DOHH2 (cell line): Measurements from ENCODE around the gene TMEM258.

Experiments used
- H3F3A ChIP-seq: fragments of 200-600 bp; sonication (generic), shearing (Covaris generic); 2 replicates; pipeline ENCODE4 v1.6.0; 2016; ENCODE audit warnings: antibody characterized with exemption, mild to moderate bottlenecking; ENCODE audit not compliant: control insufficient read depth, insufficient read depth
- H3K27ac ChIP-seq: fragments of 200-600 bp; sonication (generic); 2 replicates; pipeline ENCODE4 v1.5.1; 2014; ENCODE audit warnings: low read depth, mild to moderate bottlenecking, low read length, moderate library complexity
- H3K27me3 ChIP-seq: fragments of 200-600 bp; sonication (generic); 2 replicates; pipeline ENCODE4 v1.6.1; 2014; ENCODE audit warnings: mild to moderate bottlenecking, low read length, mixed read lengths; ENCODE audit not compliant: control insufficient read depth
- H3K36me3 ChIP-seq: fragments of 200-600 bp; sonication (generic); 2 replicates; pipeline ENCODE4 v1.6.1; 2014; ENCODE audit warnings: mild to moderate bottlenecking, low read length, moderate library complexity, mixed read lengths; ENCODE audit not compliant: control insufficient read depth
- H3K4me1 ChIP-seq: fragments of 200-600 bp; sonication (generic); 2 replicates; pipeline ENCODE4 v1.6.1; 2014; ENCODE audit warnings: mild to moderate bottlenecking, low read length, mixed read lengths; ENCODE audit not compliant: control insufficient read depth
- H3K4me2 ChIP-seq: fragments of 200-600 bp; sonication (generic); 2 replicates; pipeline ENCODE4 v1.6.0; 2014; ENCODE audit warnings: mild to moderate bottlenecking, low read length, moderate library complexity
- H3K4me3 ChIP-seq: fragments of 200-600 bp; sonication (generic); 2 replicates; pipeline ENCODE4 v1.5.1; 2014; ENCODE audit warnings: mild to moderate bottlenecking, low read length, mixed read lengths
- H3K79me2 ChIP-seq: fragments of 200-600 bp; sonication (generic); 2 replicates; pipeline ENCODE4 v1.6.1; 2014; ENCODE audit warnings: mild to moderate bottlenecking, low read length, mixed read lengths; ENCODE audit not compliant: control insufficient read depth
- H3K9me2 ChIP-seq: fragments of 200-600 bp; sonication (generic); replicated peaks from 2 replicates; pipeline ENCODE4 v1.6.1; 2014; ENCODE audit warnings: mild to moderate bottlenecking, low read length, mixed read lengths; ENCODE audit not compliant: control insufficient read depth
- H3K9me3 ChIP-seq: fragments of 200-600 bp; sonication (generic); 2 replicates; pipeline ENCODE4 v1.6.1; 2014; ENCODE audit warnings: antibody characterized with exemption, low read length, mixed read lengths; ENCODE audit not compliant: control insufficient read depth, insufficient read depth
- H4K20me1 ChIP-seq: fragments of 200-600 bp; sonication (generic); 2 replicates; pipeline ENCODE4 v1.6.0; 2014; ENCODE audit warnings: low read depth, mild to moderate bottlenecking, antibody characterized with exemption, low read length, moderate library complexity; ENCODE audit not compliant: control insufficient read depth, insufficient read depth
- CTCF ChIP-seq: fragments of 200-600 bp; sonication (generic); IDR thresholded peaks from one replicate; pipeline ENCODE4 v1.5.1; 2014; ENCODE audit warnings: antibody characterized with exemption, mild to moderate bottlenecking, low read depth, low read length; ENCODE audit not compliant: poor library complexity, severe bottlenecking
- EZH2phosphoT487 ChIP-seq: fragments of 200-600 bp; sonication (generic); IDR thresholded peaks from 2 replicates; pipeline ENCODE4 v1.6.1; 2017; ENCODE audit warnings: borderline replicate concordance, mild to moderate bottlenecking, antibody characterized with exemption, low read length, moderate library complexity, mixed read lengths

The TMEM258 gene

GRCh38 chr11:61802605-61803004 is 10.2 kb upstream of the TMEM258 start:
- TF ChIP-seq CTCF: no peak
- no peak for TF ChIP-seq EZH2phosphoT487
- H3K9me2 ChIP-seq: no peaks in the 10 kb centered on the region
- H3K4me1 ChIP-seq: peaks cover 10% of the 10 kb centered on the region
- H4K20me1 ChIP-seq: peaks cover 6% of the 10 kb centered on the region; the same call in 1 of the 2 replicates
- peaks cover 13% of the 10 kb centered on the region for H3F3A ChIP-seq
- H3K4me3 ChIP-seq: no peak overlapping the region
- peaks cover 54% of the 10 kb centered on the region for H3K79me2 ChIP-seq
- H3K4me2 ChIP-seq: no peak overlapping the region
- peaks cover 94% of the 10 kb centered on the region for H3K36me3 ChIP-seq
- H3K27ac ChIP-seq: no peak overlapping the region
- no peaks in the 10 kb centered on the region for H3K9me3 ChIP-seq
- H3K27me3 ChIP-seq: no peaks in the 10 kb centered on the region

GRCh38 chr11:61800331-61801281 is 8.2 kb upstream of the TMEM258 start:
- H3K27ac ChIP-seq: no peak overlapping the region
- H3F3A ChIP-seq: peaks cover 21% of the 10 kb centered on the region
- peaks cover 13% of the 10 kb centered on the region for H4K20me1 ChIP-seq
- H3K27me3 ChIP-seq: no peaks in the 10 kb centered on the region
- no peaks in the 10 kb centered on the region for H3K9me2 ChIP-seq
- peaks cover 74% of the 10 kb centered on the region for H3K79me2 ChIP-seq
- peaks cover 97% of the 10 kb centered on the region for H3K36me3 ChIP-seq
- no peak for TF ChIP-seq EZH2phosphoT487
- no peak for TF ChIP-seq CTCF
- no peak overlapping the region for H3K4me3 ChIP-seq
- H3K4me2 ChIP-seq: no peak overlapping the region
- H3K9me3 ChIP-seq: no peaks in the 10 kb centered on the region
- peaks cover 22% of the 10 kb centered on the region for H3K4me1 ChIP-seq

GRCh38 chr11:61799665-61800284 is 7.4 kb upstream of the TMEM258 start:
- H3K27ac ChIP-seq: no peak overlapping the region

More at GRCh38 chr11:61799665-61800284, 7.4 kb upstream of the TMEM258 start:
- Histone ChIP-seq H3K4me3 (no peak overlapping the region), H3K4me1 (peaks cover 31% of the 10 kb centered on the region), H3K9me2 (no peaks in the 10 kb centered on the region), H3F3A (peaks cover 21% of the 10 kb centered on the region), H3K4me2 (no peak overlapping the region), H3K79me2 (peaks cover 79% of the 10 kb centered on the region), H4K20me1 (peaks cover 21% of the 10 kb centered on the region), H3K27me3 (no peaks in the 10 kb centered on the region), H3K36me3 (peaks cover 97% of the 10 kb centered on the region), H3K9me3 (no peaks in the 10 kb centered on the region)
- TF ChIP-seq EZH2phosphoT487 (no peak), CTCF (no peak)
